CD4-positive, alpha-beta T cell (primary cell): ENCODE results near the gene MFAP5. TPM values are rescaled to one million over a fixed set of nuclear protein-coding genes. Genes with fewer than 3 reads are reported as not detected.
"Not testable (repeated sequence)": the region's sequence is repeated elsewhere in the genome, so short reads cannot be mapped to it uniquely, and the experiment has no call there.

Source experiments
- ATAC-seq: fragments of 200-7000 bp; cut with Tn5 transposase; one replicate; pipeline ENCODE4 v1.10.0; 2022; ENCODE audit warnings: mild to moderate bottlenecking; ENCODE audit not compliant: poor library complexity
- CTCF ChIA-PET: fragments of 350-600 bp; sonication (Branson Sonifier 250); formaldehyde crosslinking; loops from one replicate; lab custom pipeline; 2021; ENCODE audit warnings: antibody characterized with exemption, inconsistent platforms; lab: Charles Lee
- POLR2A ChIA-PET: fragments of 350-600 bp; sonication (Branson Sonifier 250); formaldehyde crosslinking; loops from one replicate; lab custom pipeline; 2021; ENCODE audit warnings: antibody characterized with exemption, inconsistent platforms; lab: Charles Lee
- DNase-seq, 14 experiments: peaks; one replicate each; pipeline ENCODE4 v3.0.0-alpha.2; 2013 to 2020; ENCODE audit warnings: mixed read lengths in 2 of 14
- H3K27ac ChIP-seq, 2 donors: one replicate each; pipeline versions ENCODE4 v1.5.1 to v1.7.0; 2013; ENCODE audit warnings: low read length in 2 of 2, low read depth in 1 of 2, mild to moderate bottlenecking in 1 of 2
- H3K27me3 ChIP-seq, 2 experiments: 1 replicate in 1 of 2; 2 replicates in 1 of 2; pipeline versions ENCODE4 v1.6.1 to v1.7.0; 2013; ENCODE audit warnings: low read length in 2 of 2, control low read depth in 1 of 2, mild to moderate bottlenecking in 1 of 2, moderate library complexity in 1 of 2; ENCODE audit not compliant: insufficient read depth in 2 of 2, control insufficient read depth in 1 of 2
- H3K36me3 ChIP-seq: one replicate; pipeline ENCODE4 v1.6.1; 2013; ENCODE audit warnings: low read length, control low read depth; ENCODE audit not compliant: insufficient read depth
- H3K4me1 ChIP-seq: one replicate; pipeline ENCODE4 v1.6.1; 2013; ENCODE audit warnings: low read length, control low read depth; ENCODE audit not compliant: insufficient read depth
- H3K4me3 ChIP-seq: one replicate; pipeline ENCODE4 v1.5.1; 2013; ENCODE audit warnings: mild to moderate bottlenecking, low read length, moderate library complexity
- H3K9me3 ChIP-seq, 2 experiments: 1 replicate in 1 of 2; 2 replicates in 1 of 2; pipeline versions ENCODE4 v1.6.1 to v1.7.0; 2013; ENCODE audit warnings: low read length in 2 of 2, mild to moderate bottlenecking in 2 of 2, control low read depth in 1 of 2, moderate library complexity in 1 of 2; ENCODE audit not compliant: control insufficient read depth in 1 of 2, insufficient read depth in 1 of 2
- H3K27ac Mint-ChIP-seq: one replicate; pipeline ENCODE4 v1.8.0; 2020; ENCODE audit warnings: mixed read lengths
- H3K27me3 Mint-ChIP-seq: one replicate; pipeline ENCODE4 v1.8.0; 2021; ENCODE audit warnings: mixed read lengths
- H3K36me3 Mint-ChIP-seq: one replicate; pipeline ENCODE4 v1.8.0; 2021; ENCODE audit warnings: low read depth, mixed read lengths
- H3K4me1 Mint-ChIP-seq: one replicate; pipeline ENCODE4 v1.8.0; 2021; ENCODE audit warnings: low read depth, mixed read lengths
- H3K4me3 Mint-ChIP-seq: one replicate; pipeline ENCODE4 v1.8.0; 2020; ENCODE audit warnings: mild to moderate bottlenecking, mixed read lengths
- H3K9me3 Mint-ChIP-seq: one replicate; pipeline ENCODE4 v1.8.0; 2020; ENCODE audit warnings: mixed read lengths
- intact Hi-C, 2 experiments: fragments of 100-400 bp; cut with DNase I in 1 of 2; cut with micrococcal nuclease in 1 of 2; formaldehyde crosslinking; loops; one replicate each; pipeline versions ENCODE4 v1.15.1 to v1.9.0; 2023 to 2025; cut with DNase I, micrococcal nuclease
- total RNA-seq, 174 experiments: library from RNA in 2 of 174; stranded (reverse) in 2 of 174; gene quantifications; one replicate each; pipeline ENCODE4 v1.2.3 and lab custom pipeline; 2021 to 2026
- TF ChIP-seq, protein P1 (sequence below): fragments of 200-600 bp; IDR thresholded peaks from one replicate; pipeline ENCODE4 v1.8.0; 2022; ENCODE audit warnings: antibody characterized with exemption, mild to moderate bottlenecking

Gene MFAP5
- total RNA-seq, 2 experiments from 2014 or later: not detected

DNA sequence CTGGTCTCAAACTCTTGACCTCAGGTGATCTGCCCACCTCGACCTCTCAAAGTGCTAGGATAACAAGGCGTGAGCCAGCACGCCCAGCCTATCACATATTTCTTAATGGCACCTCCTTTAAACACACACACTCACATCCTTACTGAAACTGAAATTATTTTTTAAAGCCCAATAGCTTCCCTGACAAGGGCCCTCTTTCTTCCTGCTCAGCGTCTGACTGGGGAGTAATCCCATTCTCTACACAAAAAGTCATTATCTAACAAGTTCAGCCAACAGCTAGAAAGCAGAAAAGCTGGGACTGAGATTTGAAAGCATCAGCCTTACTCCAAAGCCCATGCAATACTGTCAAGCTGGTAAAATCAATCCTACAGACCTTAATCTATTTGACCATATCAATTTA, 40.0 kb downstream of the MFAP5 start:
- no peaks in the 10 kb centered on the region for H3K27me3 ChIP-seq
- intact Hi-C loops: no loop called here
- TF ChIP-seq, protein P1, sequence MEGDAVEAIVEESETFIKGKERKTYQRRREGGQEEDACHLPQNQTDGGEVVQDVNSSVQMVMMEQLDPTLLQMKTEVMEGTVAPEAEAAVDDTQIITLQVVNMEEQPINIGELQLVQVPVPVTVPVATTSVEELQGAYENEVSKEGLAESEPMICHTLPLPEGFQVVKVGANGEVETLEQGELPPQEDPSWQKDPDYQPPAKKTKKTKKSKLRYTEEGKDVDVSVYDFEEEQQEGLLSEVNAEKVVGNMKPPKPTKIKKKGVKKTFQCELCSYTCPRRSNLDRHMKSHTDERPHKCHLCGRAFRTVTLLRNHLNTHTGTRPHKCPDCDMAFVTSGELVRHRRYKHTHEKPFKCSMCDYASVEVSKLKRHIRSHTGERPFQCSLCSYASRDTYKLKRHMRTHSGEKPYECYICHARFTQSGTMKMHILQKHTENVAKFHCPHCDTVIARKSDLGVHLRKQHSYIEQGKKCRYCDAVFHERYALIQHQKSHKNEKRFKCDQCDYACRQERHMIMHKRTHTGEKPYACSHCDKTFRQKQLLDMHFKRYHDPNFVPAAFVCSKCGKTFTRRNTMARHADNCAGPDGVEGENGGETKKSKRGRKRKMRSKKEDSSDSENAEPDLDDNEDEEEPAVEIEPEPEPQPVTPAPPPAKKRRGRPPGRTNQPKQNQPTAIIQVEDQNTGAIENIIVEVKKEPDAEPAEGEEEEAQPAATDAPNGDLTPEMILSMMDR: no peak
- no peak for DNase-seq
- Mint-ChIP-seq H3K27me3 (no peaks in the 10 kb centered on the region), H3K27ac (no peak overlapping the region), H3K36me3 (no peaks in the 10 kb centered on the region), H3K4me3 (no peak overlapping the region), H3K4me1 (no peaks in the 10 kb centered on the region), H3K9me3 (no peaks in the 10 kb centered on the region)
- H3K9me3 ChIP-seq: peaks cover 0 to 8% of the 10 kb centered on the region in 2 experiments
- ChIA-PET POLR2A (no interaction called here), CTCF (interaction anchor here (0.5 to 0.9 kb wide), 2 partner anchors 13 to 249 kb away, joined by 3 to 4 read pairs; no protein-coding TSS in a partner anchor)
- H3K4me3 ChIP-seq: no peak overlapping the region
- no peak for ATAC-seq
- no peak overlapping the region for H3K27ac ChIP-seq
- H3K4me1 ChIP-seq: no peaks in the 10 kb centered on the region
- no peaks in the 10 kb centered on the region for H3K36me3 ChIP-seq

DNA sequence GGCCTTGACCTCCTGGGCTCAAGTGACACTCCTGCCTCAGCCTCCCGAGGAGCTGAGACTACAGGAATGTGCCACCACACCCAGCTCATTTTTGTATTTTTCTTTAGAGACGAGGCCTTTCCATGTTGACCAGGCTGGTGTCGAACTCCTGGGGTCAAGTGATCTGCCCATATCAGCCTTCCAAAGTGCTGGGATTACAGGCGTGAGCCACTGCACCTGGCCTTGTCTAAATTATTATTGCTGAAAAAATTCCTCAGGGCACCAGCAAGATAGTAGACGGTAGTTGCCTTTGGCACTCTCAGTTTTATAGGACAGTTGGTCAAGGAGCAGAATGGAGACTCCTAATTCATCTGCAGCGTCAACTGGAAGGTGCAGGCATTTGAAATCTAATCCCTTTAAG, 47.4 kb downstream of the MFAP5 start:
- intact Hi-C loops: no loop called here
- ATAC-seq (no peak), DNase-seq (no peak)
- Histone ChIP-seq H3K36me3 (no peaks in the 10 kb centered on the region), H3K27me3 (no peaks in the 10 kb centered on the region), H3K4me3 (no peak overlapping the region), H3K4me1 (no peaks in the 10 kb centered on the region), H3K9me3 (no peaks in the 10 kb centered on the region), H3K27ac (no peak overlapping the region)
- TF ChIP-seq, protein P1: no peak
- H3K4me1 Mint-ChIP-seq: no peaks in the 10 kb centered on the region
- no peak overlapping the region for H3K27ac Mint-ChIP-seq
- no peaks in the 10 kb centered on the region for H3K9me3 Mint-ChIP-seq
- H3K27me3 Mint-ChIP-seq: no peaks in the 10 kb centered on the region
- CTCF ChIA-PET: no interaction called here
- POLR2A ChIA-PET: interaction anchor here (0.6 kb wide), 1 partner anchor 11 kb away, joined by 3 read pairs; no protein-coding TSS in a partner anchor
- no peak overlapping the region for H3K4me3 Mint-ChIP-seq
- H3K36me3 Mint-ChIP-seq: no peaks in the 10 kb centered on the region

- ATAC-seq, POLR2A ChIA-PET, H3K27me3 Mint-ChIP-seq, H3K27me3 ChIP-seq, H3K36me3 Mint-ChIP-seq, H3K27ac ChIP-seq, H3K4me1 ChIP-seq, H3K27ac Mint-ChIP-seq, H3K4me3 ChIP-seq, H3K4me1 Mint-ChIP-seq, H3K9me3 Mint-ChIP-seq, DNase-seq, H3K9me3 ChIP-seq, CTCF ChIA-PET, H3K4me3 Mint-ChIP-seq, H3K36me3 ChIP-seq: not testable (repeated sequence)
- intact Hi-C loops: loop anchor here in 1 of 2 experiments (5.0 kb wide), 1 partner anchor 702 kb away; no protein-coding TSS in a partner anchor
Observed at GRCh38 chr12:8613881-8614280, 48.7 kb downstream of the MFAP5 start.

- H3K4me3 Mint-ChIP-seq: no peak within 1 kb of the TSS
- ChIA-PET CTCF (no interaction called here), POLR2A (no interaction called here)
- Histone ChIP-seq H3K9me3 (no peaks in the 10 kb centered on the region), H3K4me1 (peaks cover 5% of the 10 kb centered on the region), H3K27me3 (no peaks in the 10 kb centered on the region), H3K36me3 (no peaks in the 10 kb centered on the region), H3K27ac (no peak within 1 kb of the TSS), H3K4me3 (no peak within 1 kb of the TSS)
- no peaks in the 10 kb centered on the region for H3K27me3 Mint-ChIP-seq
- DNase-seq: no peak
- H3K27ac Mint-ChIP-seq: no peak within 1 kb of the TSS
- H3K36me3 Mint-ChIP-seq: no peaks in the 10 kb centered on the region
- ATAC-seq: no peak
- H3K9me3 Mint-ChIP-seq: no peaks in the 10 kb centered on the region
- TF ChIP-seq, protein P1: no peak
- peaks cover 12% of the 10 kb centered on the region for H3K4me1 Mint-ChIP-seq
- intact Hi-C loops: loop anchor here in 1 of 2 experiments (5.0 kb wide), 1 partner anchor 700 kb away; no protein-coding TSS in a partner anchor
Observed at GRCh38 chr12:8612629-8613028, 50.0 kb downstream of the MFAP5 start, which contains the start of gene AICDA. Gene AICDA, minus strand, starts transcription at chr12:8612859. Its CDS starts 92 bp downstream, at chr12:8612767.
